K562 (cell line): Measurements from ENCODE around the gene CRACR2B. TPM values are rescaled to one million over a fixed set of nuclear protein-coding genes. Genes with fewer than 3 reads are reported as not detected.
A peak's percentile ranks its signal among the peaks of the same experiment; 100 is the strongest.

Source experiments
- ARNT ChIP-seq, 2 experiments: fragments of 450-650 bp; IDR thresholded peaks; 2 replicates each; pipeline ENCODE4 v1.6.1; 2016; ENCODE audit warnings: mild to moderate bottlenecking in 1 of 2
- DPF2 ChIP-seq: fragments of 450-650 bp; IDR thresholded peaks from 2 replicates; pipeline ENCODE4 v1.6.1; 2016
- ETS2 ChIP-seq: IDR thresholded peaks from 2 replicates; pipeline ENCODE4 v1.6.1; 2016; ENCODE audit warnings: borderline replicate concordance, missing genetic modification characterization, mild to moderate bottlenecking, moderate library complexity, missing compliant biosample characterization; ENCODE audit not compliant: poor library complexity, severe bottlenecking
- ETV6 ChIP-seq, 3 experiments: fragments of 150-350 bp in 1 of 3; sonication (generic) in 1 of 3; formaldehyde crosslinking in 1 of 3; IDR thresholded peaks; 2 replicates each; pipeline versions ENCODE4 v1.6.1 to v1.8.0; 2014 to 2022; ENCODE audit warnings: borderline replicate concordance in 2 of 3, low read depth in 2 of 3, antibody characterized with exemption in 1 of 3, low read length in 1 of 3, mild to moderate bottlenecking in 1 of 3, missing genetic modification reagents in 1 of 3
- GTF2A2 ChIP-seq: IDR thresholded peaks from 2 replicates; pipeline ENCODE4 v1.6.1; 2016; ENCODE audit warnings: mild to moderate bottlenecking, missing genetic modification characterization, missing compliant biosample characterization
- MYC ChIP-seq, 2 experiments: fragments of 250-450 bp in 1 of 2; sonication (Bioruptor Pico) in 1 of 2; IDR thresholded peaks; 2 replicates each; pipeline versions ENCODE4 v1.5.1 to v1.6.1; 2012 to 2021; ENCODE audit warnings: low read depth in 2 of 2, borderline replicate concordance in 1 of 2, improper control_type of control experiment in 1 of 2, low read length in 1 of 2, mild to moderate bottlenecking in 1 of 2, moderate library complexity in 1 of 2
- NR2F6 ChIP-seq: fragments of 450-650 bp; formaldehyde crosslinking; IDR thresholded peaks from 2 replicates; pipeline ENCODE4 v1.4.0; 2020; ENCODE audit warnings: mild to moderate bottlenecking
- RAD21 ChIP-seq, 2 experiments: fragments of 250-450 bp in 1 of 2; fragments of 450-650 bp in 1 of 2; sonication (Bioruptor Pico) in 1 of 2; formaldehyde crosslinking in 1 of 2; IDR thresholded peaks in 1 of 2; conservative IDR thresholded peaks in 1 of 2; 2 replicates each; pipeline versions ENCODE4 v1.4.0 to v1.8.0; 2020 to 2022; ENCODE audit warnings: mild to moderate bottlenecking in 2 of 2, moderate library complexity in 1 of 2
- RCOR1 ChIP-seq, 2 experiments: IDR thresholded peaks; 2 replicates each; pipeline ENCODE4 v1.6.1; 2012; ENCODE audit warnings: low read depth in 2 of 2, low read length in 2 of 2, borderline replicate concordance in 1 of 2, improper control_type of control experiment in 1 of 2
- SIN3A ChIP-seq, 2 experiments: fragments of 150-350 bp in 1 of 2; IDR thresholded peaks; 2 replicates each; pipeline ENCODE4 v1.6.1; 2011 to 2016; ENCODE audit warnings: borderline replicate concordance in 2 of 2, low read depth in 2 of 2, low read length in 2 of 2, mild to moderate bottlenecking in 2 of 2, moderate library complexity in 2 of 2; ENCODE audit not compliant: control insufficient read depth in 1 of 2
- TCF7L2 ChIP-seq: fragments of 150-350 bp; IDR thresholded peaks from 2 replicates; pipeline ENCODE4 v1.6.1; 2016; ENCODE audit warnings: low read depth, mild to moderate bottlenecking, low read length, moderate library complexity
- ZNF224 ChIP-seq: sonication (generic); formaldehyde crosslinking; IDR thresholded peaks from 2 replicates; pipeline ENCODE4 v1.8.0; 2022; ENCODE audit warnings: mild to moderate bottlenecking, missing genetic modification reagents
- polyA plus RNA-seq, 8 experiments: library from polyadenylated mRNA; depleted of rRNA in 4 of 8; stranded (reverse) in 5 of 8; unstranded in 3 of 8; fragments of >200 nt; fragmentation: Nextera tagmentation in 2 of 8; fragmentation: Illumina TruSeq in 1 of 8; extraction: Ambion mirVana in 2 of 8; extraction: Trizol in 1 of 8; gene quantifications; 2 replicates each; pipeline versions ENCODE4 v1.2.1 to v1.2.3, GENCODE V29; 2011 to 2014; ENCODE audit warnings: inconsistent platforms in 1 of 8, missing spikeins in 1 of 8
- total RNA-seq, 7 experiments: library from RNA; depleted of rRNA in 6 of 7; stranded (reverse); fragments of >200 nt in 6 of 7; fragmentation: Illumina TruSeq in 2 of 7; extraction: Trizol in 2 of 7; gene quantifications; 2 replicates each; pipeline versions ENCODE4 v1.2.1 to v1.2.3, GENCODE V29; 2011 to 2021; ENCODE audit warnings: low replicate concordance in 1 of 7
- TF ChIP-seq, protein P1 (sequence below): fragments of 450-650 bp; IDR thresholded peaks from 2 replicates; pipeline ENCODE4 v1.6.1; 2014; ENCODE audit warnings: low read depth, mild to moderate bottlenecking, moderate library complexity, borderline replicate concordance
- TF ChIP-seq, protein P2 (sequence below): sonication (generic); formaldehyde crosslinking; IDR thresholded peaks from 2 replicates; pipeline ENCODE4 v1.8.0; 2022; ENCODE audit warnings: mild to moderate bottlenecking, missing genetic modification reagents, borderline replicate concordance
- TF ChIP-seq, protein P3 (sequence below): sonication (generic); formaldehyde crosslinking; IDR thresholded peaks from 2 replicates; pipeline ENCODE4 v1.8.0; 2022; ENCODE audit warnings: mild to moderate bottlenecking, missing genetic modification reagents
- TF ChIP-seq, protein P4 (sequence below): sonication (generic); formaldehyde crosslinking; IDR thresholded peaks from 2 replicates; pipeline ENCODE4 v1.8.0; 2023; ENCODE audit warnings: mild to moderate bottlenecking, missing genetic modification reagents

CRACR2B gene
- total and polyA plus RNA-seq, 9 of the 15 experiments (the other 6 are each of a cell fraction or from before 2014, with no cell fraction given) = 0.10 to 51.0 (median 6.0) TPM

DNA sequence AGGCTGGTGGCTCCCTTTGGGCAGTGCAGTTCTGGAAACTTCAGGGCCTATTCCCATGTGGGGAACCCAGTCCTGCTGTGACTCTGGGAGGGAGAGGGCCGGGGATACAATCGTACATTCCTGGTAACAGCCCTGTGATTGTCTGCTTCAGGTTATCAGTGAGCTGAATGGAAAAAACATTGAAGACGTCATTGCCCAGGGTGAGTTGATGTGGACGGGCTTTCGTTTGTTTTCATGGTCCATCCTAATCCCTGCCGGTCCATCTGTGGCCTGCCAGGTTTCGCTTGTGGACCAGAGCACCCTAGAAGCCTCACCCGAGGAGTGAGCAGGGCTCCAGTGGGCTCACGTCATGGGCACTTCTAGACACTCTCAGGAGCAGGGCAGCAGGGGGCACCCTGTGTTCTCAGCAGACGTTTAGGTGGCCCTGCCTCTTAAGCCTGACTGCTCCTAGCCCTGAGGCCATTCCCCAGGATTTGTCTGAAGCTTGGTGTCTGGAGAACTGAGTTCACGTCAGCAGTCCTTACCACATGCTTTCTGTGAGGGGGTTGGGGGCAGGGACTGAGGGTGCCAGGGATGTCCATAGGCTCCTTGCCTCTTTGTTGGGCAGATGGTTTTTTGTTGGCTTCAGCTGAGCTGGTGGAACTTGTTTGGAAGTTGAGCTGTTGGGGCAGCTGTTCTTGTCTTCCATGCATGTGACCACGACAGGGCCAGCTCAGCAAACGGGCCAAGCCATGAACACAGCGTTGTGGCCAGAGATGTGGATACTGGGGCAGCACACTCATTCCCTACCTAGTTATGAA, 16.1 kb upstream of the CRACR2B start (continued):
- TF ChIP-seq, protein P1, sequence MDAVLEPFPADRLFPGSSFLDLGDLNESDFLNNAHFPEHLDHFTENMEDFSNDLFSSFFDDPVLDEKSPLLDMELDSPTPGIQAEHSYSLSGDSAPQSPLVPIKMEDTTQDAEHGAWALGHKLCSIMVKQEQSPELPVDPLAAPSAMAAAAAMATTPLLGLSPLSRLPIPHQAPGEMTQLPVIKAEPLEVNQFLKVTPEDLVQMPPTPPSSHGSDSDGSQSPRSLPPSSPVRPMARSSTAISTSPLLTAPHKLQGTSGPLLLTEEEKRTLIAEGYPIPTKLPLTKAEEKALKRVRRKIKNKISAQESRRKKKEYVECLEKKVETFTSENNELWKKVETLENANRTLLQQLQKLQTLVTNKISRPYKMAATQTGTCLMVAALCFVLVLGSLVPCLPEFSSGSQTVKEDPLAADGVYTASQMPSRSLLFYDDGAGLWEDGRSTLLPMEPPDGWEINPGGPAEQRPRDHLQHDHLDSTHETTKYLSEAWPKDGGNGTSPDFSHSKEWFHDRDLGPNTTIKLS = no peak
- 0 out of 4 replicates have a peak, but pooled peaks of 1 of the 2 experiments have one; percentile 17 for TF ChIP-seq SIN3A (IDR thresholded peaks at IDR 0.05; ENCODE audit: borderline replicate concordance in 2 of 2, control insufficient read depth in 1 of 2, low read depth in 2 of 2, low read length in 2 of 2)
- TF ChIP-seq, protein P2, sequence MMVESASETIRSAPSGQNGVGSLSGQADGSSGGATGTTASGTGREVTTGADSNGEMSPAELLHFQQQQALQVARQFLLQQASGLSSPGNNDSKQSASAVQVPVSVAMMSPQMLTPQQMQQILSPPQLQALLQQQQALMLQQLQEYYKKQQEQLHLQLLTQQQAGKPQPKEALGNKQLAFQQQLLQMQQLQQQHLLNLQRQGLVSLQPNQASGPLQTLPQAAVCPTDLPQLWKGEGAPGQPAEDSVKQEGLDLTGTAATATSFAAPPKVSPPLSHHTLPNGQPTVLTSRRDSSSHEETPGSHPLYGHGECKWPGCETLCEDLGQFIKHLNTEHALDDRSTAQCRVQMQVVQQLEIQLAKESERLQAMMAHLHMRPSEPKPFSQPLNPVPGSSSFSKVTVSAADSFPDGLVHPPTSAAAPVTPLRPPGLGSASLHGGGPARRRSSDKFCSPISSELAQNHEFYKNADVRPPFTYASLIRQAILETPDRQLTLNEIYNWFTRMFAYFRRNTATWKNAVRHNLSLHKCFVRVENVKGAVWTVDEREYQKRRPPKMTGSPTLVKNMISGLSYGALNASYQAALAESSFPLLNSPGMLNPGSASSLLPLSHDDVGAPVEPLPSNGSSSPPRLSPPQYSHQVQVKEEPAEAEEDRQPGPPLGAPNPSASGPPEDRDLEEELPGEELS (CRISPR knock-in tag) = 0 out of 2 replicates have a peak, but pooled peaks have one; percentile 63
- no peak for TF ChIP-seq NR2F6 (CRISPR knock-in tag)
- no peak for TF ChIP-seq ZNF224 (CRISPR knock-in tag)
- TF ChIP-seq RCOR1 (IDR thresholded peaks at IDR 0.05; ENCODE audit: borderline replicate concordance in 1 of 2, low read depth in 2 of 2, low read length in 2 of 2) = no peak
- no peak for TF ChIP-seq ETV6 (IDR thresholded peaks at IDR 0.05; ENCODE audit: borderline replicate concordance in 1 of 2, low read depth in 2 of 2, low read length in 1 of 2)
- no peak for TF ChIP-seq ETV6 (CRISPR knock-in tag; IDR thresholded peaks at IDR 0.05; ENCODE audit: borderline replicate concordance)
- no peak for TF ChIP-seq ETS2 (tag)
- peak in 1 of 2 experiments; percentile 9; a peak in 1 of 4 replicates for TF ChIP-seq RAD21 (CRISPR knock-in tag; conservative IDR thresholded peaks at IDR 0.05 in 1 of 2, IDR thresholded peaks at IDR 0.05 in 1 of 2)
- TF ChIP-seq TCF7L2 = no peak
- TF ChIP-seq GTF2A2 = no peak
- no peak for TF ChIP-seq MYC (IDR thresholded peaks at IDR 0.05; ENCODE audit: low read depth, low read length)
- TF ChIP-seq MYC (CRISPR knock-in tag; IDR thresholded peaks at IDR 0.05; ENCODE audit: borderline replicate concordance, low read depth) = no peak
- TF ChIP-seq ARNT (IDR thresholded peaks at IDR 0.05) = no peak
- TF ChIP-seq, protein P3, sequence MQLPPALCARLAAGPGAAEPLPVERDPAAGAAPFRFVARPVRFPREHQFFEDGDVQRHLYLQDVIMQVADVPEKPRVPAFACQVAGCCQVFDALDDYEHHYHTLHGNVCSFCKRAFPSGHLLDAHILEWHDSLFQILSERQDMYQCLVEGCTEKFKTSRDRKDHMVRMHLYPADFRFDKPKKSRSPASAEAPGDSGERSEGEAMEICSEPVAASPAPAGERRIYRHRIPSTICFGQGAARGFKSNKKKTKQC (CRISPR knock-in tag) = peak; percentile 25; the same call in 1 of the 2 replicates
- TF ChIP-seq DPF2 = no peak
- TF ChIP-seq, protein P4, sequence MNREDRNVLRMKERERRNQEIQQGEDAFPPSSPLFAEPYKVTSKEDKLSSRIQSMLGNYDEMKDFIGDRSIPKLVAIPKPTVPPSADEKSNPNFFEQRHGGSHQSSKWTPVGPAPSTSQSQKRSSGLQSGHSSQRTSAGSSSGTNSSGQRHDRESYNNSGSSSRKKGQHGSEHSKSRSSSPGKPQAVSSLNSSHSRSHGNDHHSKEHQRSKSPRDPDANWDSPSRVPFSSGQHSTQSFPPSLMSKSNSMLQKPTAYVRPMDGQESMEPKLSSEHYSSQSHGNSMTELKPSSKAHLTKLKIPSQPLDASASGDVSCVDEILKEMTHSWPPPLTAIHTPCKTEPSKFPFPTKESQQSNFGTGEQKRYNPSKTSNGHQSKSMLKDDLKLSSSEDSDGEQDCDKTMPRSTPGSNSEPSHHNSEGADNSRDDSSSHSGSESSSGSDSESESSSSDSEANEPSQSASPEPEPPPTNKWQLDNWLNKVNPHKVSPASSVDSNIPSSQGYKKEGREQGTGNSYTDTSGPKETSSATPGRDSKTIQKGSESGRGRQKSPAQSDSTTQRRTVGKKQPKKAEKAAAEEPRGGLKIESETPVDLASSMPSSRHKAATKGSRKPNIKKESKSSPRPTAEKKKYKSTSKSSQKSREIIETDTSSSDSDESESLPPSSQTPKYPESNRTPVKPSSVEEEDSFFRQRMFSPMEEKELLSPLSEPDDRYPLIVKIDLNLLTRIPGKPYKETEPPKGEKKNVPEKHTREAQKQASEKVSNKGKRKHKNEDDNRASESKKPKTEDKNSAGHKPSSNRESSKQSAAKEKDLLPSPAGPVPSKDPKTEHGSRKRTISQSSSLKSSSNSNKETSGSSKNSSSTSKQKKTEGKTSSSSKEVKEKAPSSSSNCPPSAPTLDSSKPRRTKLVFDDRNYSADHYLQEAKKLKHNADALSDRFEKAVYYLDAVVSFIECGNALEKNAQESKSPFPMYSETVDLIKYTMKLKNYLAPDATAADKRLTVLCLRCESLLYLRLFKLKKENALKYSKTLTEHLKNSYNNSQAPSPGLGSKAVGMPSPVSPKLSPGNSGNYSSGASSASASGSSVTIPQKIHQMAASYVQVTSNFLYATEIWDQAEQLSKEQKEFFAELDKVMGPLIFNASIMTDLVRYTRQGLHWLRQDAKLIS = no peak; the same call in 1 of the 2 replicates
